Tibial nerve (tissue), 3 donors: ENCODE measurements around the gene LBH.

Experiments used
- CTCF ChIP-seq, 5 experiments: fragments of 200-600 bp in 3 of 5; fragments of 450-650 bp in 2 of 5; sonication (generic) in 3 of 5; IDR thresholded peaks; one replicate each; pipeline ENCODE4 v1.5.1; 2016 to 2019; ENCODE audit warnings: antibody characterized with exemption in 5 of 5, mild to moderate bottlenecking in 3 of 5, moderate library complexity in 2 of 5
- POLR2A ChIP-seq, 2 donors: fragments of 450-650 bp; IDR thresholded peaks; one replicate each; pipeline ENCODE4 v1.6.1; 2017; ENCODE audit warnings: antibody characterized with exemption in 2 of 2, mild to moderate bottlenecking in 2 of 2, moderate library complexity in 2 of 2

DNA sequence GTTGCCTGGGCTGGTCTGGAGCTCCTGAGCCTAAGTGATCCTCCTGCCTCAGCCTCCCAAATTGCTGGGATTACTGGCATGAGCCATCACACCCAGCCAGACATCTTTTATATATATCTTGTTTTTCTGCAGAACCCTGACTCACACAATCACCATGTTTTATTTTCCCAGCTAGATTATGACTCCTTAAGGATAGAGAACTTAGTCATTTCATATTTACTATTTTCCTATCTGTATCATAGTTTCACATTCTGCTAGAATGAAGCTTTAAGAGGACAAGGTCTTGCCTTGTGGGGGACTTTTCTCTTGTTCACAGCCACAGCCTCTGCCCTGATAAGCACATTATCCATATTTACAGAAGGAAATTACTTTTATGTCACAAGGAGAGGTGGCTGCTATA is 73.9 kb downstream of the LBH start:
- TF ChIP-seq CTCF (IDR thresholded peaks at IDR 0.05) (no peak), POLR2A (IDR thresholded peaks at IDR 0.05) (no peak)
